Panc1 (cell line): ENCODE data around the gene RAP1GAP. TPM values are rescaled to one million over a fixed set of nuclear protein-coding genes. Genes with fewer than 3 reads are reported as not detected.

Experiments
- ATAC-seq: fragments of 200-7000 bp; cut with Tn5 transposase; 2 replicates; pipeline ENCODE4 v1.9.1; 2020; ENCODE audit warnings: mild to moderate bottlenecking, moderate library complexity
- BruUV-seq: library from RNA; stranded (reverse); fragments of 400-500 nt; replicated peaks from 2 replicates; lab custom pipeline; 2021; lab: Mats Ljungman, UMichigan
- CTCF ChIA-PET: fragments of 300-600 bp; sonication (Branson Sonifier 250); formaldehyde crosslinking; loops from one replicate; lab custom pipeline; 2022; ENCODE audit warnings: antibody characterized with exemption; lab: Charles Lee
- POLR2A ChIA-PET: fragments of 300-600 bp; sonication (Branson Sonifier 250); formaldehyde crosslinking; loops from one replicate; lab custom pipeline; 2022; ENCODE audit warnings: antibody characterized with exemption; lab: Charles Lee
- DNase-seq: peaks from one replicate; pipeline ENCODE4 v3.0.0-alpha.2; 2010; ENCODE audit warnings: low read depth, low spot score
- H3K27ac ChIP-seq: 2 replicates; pipeline ENCODE4 v1.5.1; 2011; ENCODE audit warnings: mild to moderate bottlenecking, low read length, inconsistent platforms
- H3K27me3 ChIP-seq: fragments of 200-500 bp; sonication (Bioruptor generic); 2 replicates; pipeline ENCODE4 v1.6.0; 2014; ENCODE audit warnings: low read length, inconsistent platforms; ENCODE audit not compliant: control insufficient read depth, insufficient read depth
- H3K36me3 ChIP-seq: fragments of 200-500 bp; sonication (Bioruptor generic); 2 replicates; pipeline ENCODE4 v1.5.1; 2014; ENCODE audit warnings: inconsistent platforms, mild to moderate bottlenecking, low read length, moderate library complexity; ENCODE audit not compliant: control insufficient read depth, insufficient read depth
- H3K4me1 ChIP-seq: 2 replicates; pipeline ENCODE4 v1.5.1; 2011; ENCODE audit warnings: inconsistent platforms, mild to moderate bottlenecking, low read length, moderate library complexity; ENCODE audit not compliant: control insufficient read depth, insufficient read depth
- H3K4me3 ChIP-seq, 2 experiments: 2 replicates each; pipeline ENCODE4 v1.5.1; 2011 to 2012; ENCODE audit warnings: low read depth in 2 of 2, low read length in 2 of 2, mild to moderate bottlenecking in 2 of 2, inconsistent platforms in 1 of 2, moderate library complexity in 1 of 2
- H3K9me3 ChIP-seq: fragments of 200-500 bp; sonication (Bioruptor generic); 2 replicates; pipeline ENCODE4 v1.5.1; 2014; ENCODE audit warnings: low read depth, mild to moderate bottlenecking, inconsistent platforms, low read length, moderate library complexity; ENCODE audit not compliant: control insufficient read depth, insufficient read depth
- POLR2AphosphoS5 ChIP-seq: IDR thresholded peaks from 2 replicates; pipeline ENCODE4 v1.6.1; 2012; ENCODE audit warnings: mild to moderate bottlenecking, low read depth, low read length, moderate library complexity
- SIN3A ChIP-seq: IDR thresholded peaks from 2 replicates; pipeline ENCODE4 v1.6.1; 2012; ENCODE audit warnings: low read depth, mild to moderate bottlenecking, low read length, moderate library complexity, borderline replicate concordance; ENCODE audit not compliant: insufficient read depth
- TCF7L2 ChIP-seq: IDR thresholded peaks from 2 replicates; pipeline ENCODE4 v1.6.1; 2011; ENCODE audit warnings: mild to moderate bottlenecking, low read depth, low read length, inconsistent platforms
- in situ Hi-C: cut with HindIII; loops from 2 replicates; pipeline ENCODE4 v1.10.0; 2016; ENCODE audit warnings: low sequenced_read_pairs, low pct_unique_long_range_greater_than_20kb
- intact Hi-C: fragments of 100-400 bp; cut with micrococcal nuclease; formaldehyde crosslinking; loops from one replicate; pipeline ENCODE4 v1.10.0; 2022; ENCODE audit not compliant: unreplicated experiment
- total RNA-seq: library from RNA; stranded (reverse); gene quantifications from one replicate; pipeline ENCODE4 v1.2.1, GENCODE V29; 2021; ENCODE audit not compliant: unreplicated experiment
- TF ChIP-seq, protein P1 (sequence below), 2 experiments: IDR thresholded peaks; 2 replicates each; pipeline ENCODE4 v1.6.1; 2011 to 2012; ENCODE audit warnings: low read depth in 2 of 2, control low read depth in 1 of 2, low read length in 1 of 2, mild to moderate bottlenecking in 1 of 2, moderate library complexity in 1 of 2; ENCODE audit not compliant: insufficient read depth in 1 of 2
- TF ChIP-seq, protein P2 (sequence below): fragments of 450-650 bp; IDR thresholded peaks from 2 replicates; pipeline ENCODE4 v1.5.1; 2017; ENCODE audit warnings: mild to moderate bottlenecking

The RAP1GAP gene
- total RNA-seq, 1 experiment from 2014 or later, result 4.6 TPM

DNA sequence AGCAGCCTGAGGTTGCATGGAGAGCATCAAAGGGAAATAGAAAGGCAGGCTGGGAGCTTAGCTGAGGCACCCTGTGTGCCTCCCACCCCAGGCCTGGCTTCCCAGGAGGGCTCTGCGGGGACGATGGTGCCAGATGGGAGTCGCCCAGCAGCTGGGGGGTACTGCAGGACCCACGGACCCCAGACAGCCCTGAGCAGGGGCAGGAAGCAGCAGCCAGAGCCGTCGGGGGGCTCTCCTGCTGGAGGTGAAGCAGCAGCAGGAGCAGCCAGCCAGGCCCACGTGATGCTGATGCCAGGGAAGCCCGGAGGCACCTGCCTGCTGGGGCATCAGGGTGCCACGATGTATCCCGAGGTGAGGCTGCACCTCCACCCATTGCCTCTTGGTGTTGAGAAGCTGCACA lies 20.4 kb downstream of the RAP1GAP start:
- H3K27me3 ChIP-seq, result no peaks in the 10 kb centered on the region
- no peaks in the 10 kb centered on the region for H3K36me3 ChIP-seq
- no TSS peak for BruUV-seq
- DNase-seq (no peak), ATAC-seq (no peak)
- H3K9me3 ChIP-seq, result no peaks in the 10 kb centered on the region
- TF ChIP-seq, protein P1, sequence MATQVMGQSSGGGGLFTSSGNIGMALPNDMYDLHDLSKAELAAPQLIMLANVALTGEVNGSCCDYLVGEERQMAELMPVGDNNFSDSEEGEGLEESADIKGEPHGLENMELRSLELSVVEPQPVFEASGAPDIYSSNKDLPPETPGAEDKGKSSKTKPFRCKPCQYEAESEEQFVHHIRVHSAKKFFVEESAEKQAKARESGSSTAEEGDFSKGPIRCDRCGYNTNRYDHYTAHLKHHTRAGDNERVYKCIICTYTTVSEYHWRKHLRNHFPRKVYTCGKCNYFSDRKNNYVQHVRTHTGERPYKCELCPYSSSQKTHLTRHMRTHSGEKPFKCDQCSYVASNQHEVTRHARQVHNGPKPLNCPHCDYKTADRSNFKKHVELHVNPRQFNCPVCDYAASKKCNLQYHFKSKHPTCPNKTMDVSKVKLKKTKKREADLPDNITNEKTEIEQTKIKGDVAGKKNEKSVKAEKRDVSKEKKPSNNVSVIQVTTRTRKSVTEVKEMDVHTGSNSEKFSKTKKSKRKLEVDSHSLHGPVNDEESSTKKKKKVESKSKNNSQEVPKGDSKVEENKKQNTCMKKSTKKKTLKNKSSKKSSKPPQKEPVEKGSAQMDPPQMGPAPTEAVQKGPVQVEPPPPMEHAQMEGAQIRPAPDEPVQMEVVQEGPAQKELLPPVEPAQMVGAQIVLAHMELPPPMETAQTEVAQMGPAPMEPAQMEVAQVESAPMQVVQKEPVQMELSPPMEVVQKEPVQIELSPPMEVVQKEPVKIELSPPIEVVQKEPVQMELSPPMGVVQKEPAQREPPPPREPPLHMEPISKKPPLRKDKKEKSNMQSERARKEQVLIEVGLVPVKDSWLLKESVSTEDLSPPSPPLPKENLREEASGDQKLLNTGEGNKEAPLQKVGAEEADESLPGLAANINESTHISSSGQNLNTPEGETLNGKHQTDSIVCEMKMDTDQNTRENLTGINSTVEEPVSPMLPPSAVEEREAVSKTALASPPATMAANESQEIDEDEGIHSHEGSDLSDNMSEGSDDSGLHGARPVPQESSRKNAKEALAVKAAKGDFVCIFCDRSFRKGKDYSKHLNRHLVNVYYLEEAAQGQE (IDR thresholded peaks at IDR 0.05; ENCODE audit: insufficient read depth in 1 of 2, low read depth in 2 of 2, low read length in 1 of 2), result no peak
- no peak for TF ChIP-seq SIN3A
- no peak for TF ChIP-seq POLR2AphosphoS5
- TF ChIP-seq, protein P2, sequence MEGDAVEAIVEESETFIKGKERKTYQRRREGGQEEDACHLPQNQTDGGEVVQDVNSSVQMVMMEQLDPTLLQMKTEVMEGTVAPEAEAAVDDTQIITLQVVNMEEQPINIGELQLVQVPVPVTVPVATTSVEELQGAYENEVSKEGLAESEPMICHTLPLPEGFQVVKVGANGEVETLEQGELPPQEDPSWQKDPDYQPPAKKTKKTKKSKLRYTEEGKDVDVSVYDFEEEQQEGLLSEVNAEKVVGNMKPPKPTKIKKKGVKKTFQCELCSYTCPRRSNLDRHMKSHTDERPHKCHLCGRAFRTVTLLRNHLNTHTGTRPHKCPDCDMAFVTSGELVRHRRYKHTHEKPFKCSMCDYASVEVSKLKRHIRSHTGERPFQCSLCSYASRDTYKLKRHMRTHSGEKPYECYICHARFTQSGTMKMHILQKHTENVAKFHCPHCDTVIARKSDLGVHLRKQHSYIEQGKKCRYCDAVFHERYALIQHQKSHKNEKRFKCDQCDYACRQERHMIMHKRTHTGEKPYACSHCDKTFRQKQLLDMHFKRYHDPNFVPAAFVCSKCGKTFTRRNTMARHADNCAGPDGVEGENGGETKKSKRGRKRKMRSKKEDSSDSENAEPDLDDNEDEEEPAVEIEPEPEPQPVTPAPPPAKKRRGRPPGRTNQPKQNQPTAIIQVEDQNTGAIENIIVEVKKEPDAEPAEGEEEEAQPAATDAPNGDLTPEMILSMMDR, result no peak
- TF ChIP-seq TCF7L2, result no peak
- in situ Hi-C loops (no loop called here), intact Hi-C loops (no loop called here)
- H3K27ac ChIP-seq, result no peak overlapping the region
- POLR2A ChIA-PET, result no interaction called here
- H3K4me1 ChIP-seq, result no peaks in the 10 kb centered on the region; the same call in 1 of the 2 replicates
- H3K4me3 ChIP-seq, result no peak overlapping the region
- CTCF ChIA-PET, result no interaction called here

DNA sequence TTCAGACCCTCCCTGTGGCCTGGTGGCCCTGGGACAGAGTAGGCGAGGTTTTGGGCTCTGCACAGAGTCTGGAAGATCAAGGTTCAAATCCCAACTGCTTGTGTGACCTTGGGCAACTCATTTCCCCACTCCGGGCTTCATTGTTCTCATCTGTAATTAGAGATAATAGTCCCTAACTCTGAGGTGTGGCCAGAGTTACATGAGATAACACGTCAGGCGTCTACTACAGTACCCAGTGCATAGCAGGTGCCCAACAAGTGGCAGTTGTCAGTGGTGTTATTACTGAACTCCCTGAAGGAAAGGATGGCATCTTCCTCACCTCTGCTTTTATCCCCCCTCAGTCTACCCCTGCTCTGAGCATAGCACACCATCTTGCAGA lies 20.8 kb downstream of the RAP1GAP start:
- CTCF ChIA-PET, result no interaction called here
- no peaks in the 10 kb centered on the region for H3K27me3 ChIP-seq
- no peaks in the 10 kb centered on the region for H3K9me3 ChIP-seq
- H3K4me3 ChIP-seq, result no peak overlapping the region
- intact Hi-C loops (no loop called here), in situ Hi-C loops (no loop called here)
- DNase-seq, result no peak
- BruUV-seq, result no TSS peak
- no peak for ATAC-seq
- no peak for TF ChIP-seq SIN3A
- no peaks in the 10 kb centered on the region for H3K36me3 ChIP-seq
- H3K27ac ChIP-seq, result no peak overlapping the region
- H3K4me1 ChIP-seq, result no peaks in the 10 kb centered on the region; the same call in 1 of the 2 replicates
- POLR2A ChIA-PET, result no interaction called here

DNA sequence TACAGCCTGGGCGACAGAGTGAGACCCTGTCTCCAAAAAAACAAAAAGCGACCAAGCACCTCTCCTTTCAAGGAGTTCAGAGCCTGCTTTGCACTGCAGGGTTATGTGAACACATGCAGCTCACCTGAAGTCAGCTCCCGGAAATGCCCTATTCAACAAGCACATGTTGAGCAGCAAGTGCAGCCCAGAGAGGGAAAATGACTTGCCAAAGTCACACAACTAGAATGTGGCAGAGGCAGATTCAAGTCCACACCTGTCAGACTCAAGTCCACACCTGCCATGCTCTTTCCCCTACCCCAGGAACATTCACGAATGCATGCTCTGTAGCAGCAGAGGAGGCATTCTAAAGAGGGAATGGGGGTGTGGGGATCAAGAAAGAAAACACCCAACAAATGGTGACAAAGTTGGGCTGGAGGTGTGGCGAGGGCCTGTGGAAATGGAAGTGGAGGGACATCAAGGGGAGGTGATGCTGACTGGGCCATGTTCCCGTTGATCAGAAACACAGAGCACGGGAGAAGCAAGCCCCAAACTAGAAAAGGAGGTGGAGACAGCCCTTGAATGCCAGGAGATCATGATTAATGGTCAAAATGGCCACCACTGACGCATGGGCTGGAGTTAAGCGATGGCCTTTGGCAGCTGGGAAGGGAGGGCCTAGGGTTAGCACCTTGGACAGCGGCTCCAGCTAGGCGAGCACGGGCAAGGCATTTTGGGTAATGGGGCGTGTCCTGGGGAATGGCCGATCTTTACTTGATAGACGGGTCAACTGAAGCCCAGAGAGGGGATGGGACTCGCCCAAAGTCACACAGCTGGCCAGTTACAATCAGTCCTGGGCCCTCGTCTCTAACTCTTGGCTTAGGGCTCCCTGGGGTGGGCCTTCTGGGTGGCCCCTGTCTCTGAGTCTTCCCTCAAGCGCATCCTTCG lies 21.5 kb downstream of the RAP1GAP start:
- no peak for ATAC-seq
- in situ Hi-C loops, result no loop called here
- POLR2A ChIA-PET, result no interaction called here

More for the DNA sequence above, 21.5 kb downstream of the RAP1GAP start:
- BruUV-seq, result no TSS peak
- TF ChIP-seq POLR2AphosphoS5, result no peak
- TF ChIP-seq, protein P1 (IDR thresholded peaks at IDR 0.05; ENCODE audit: insufficient read depth in 1 of 2, low read depth in 2 of 2, low read length in 1 of 2), result peak; percentile 98 to 99
- Histone ChIP-seq H3K36me3 (no peaks in the 10 kb centered on the region), H3K4me1 (no peaks in the 10 kb centered on the region; the same call in 1 of the 2 replicates), H3K27ac (no peak overlapping the region), H3K27me3 (no peaks in the 10 kb centered on the region), H3K9me3 (no peaks in the 10 kb centered on the region), H3K4me3 (no peak overlapping the region)
- intact Hi-C loops, result no loop called here
- CTCF ChIA-PET, result no interaction called here
- DNase-seq, result no peak
